ENCODE results near the gene MFSD1.

MFSD1 gene

GRCh38 chr3:158863247-158863646 lies 61.4 kb downstream of the MFSD1 start:
- POLR2A ChIA-PET: no interaction called here
- DNase-seq (ENCODE audit: extremely low spot score): no peak
- CTCF ChIA-PET: no interaction called here
- no peak for TF ChIP-seq FOXK2 (IDR thresholded peaks at IDR 0.05)
- TF ChIP-seq ARNT (IDR thresholded peaks at IDR 0.05): no peak
- no peak for TF ChIP-seq ELF4 (IDR thresholded peaks at IDR 0.05)
- no peak for TF ChIP-seq SP1 (IDR thresholded peaks at IDR 0.05)
- TF ChIP-seq PKNOX1 (IDR thresholded peaks at IDR 0.05): no peak
- no peak for TF ChIP-seq BHLHE40 (IDR thresholded peaks at IDR 0.05; ENCODE audit: borderline replicate concordance)
- no peak for TF ChIP-seq CTBP1 (IDR thresholded peaks at IDR 0.05; ENCODE audit: borderline replicate concordance)
- TF ChIP-seq FOXM1 (IDR thresholded peaks at IDR 0.05; ENCODE audit: borderline replicate concordance): no peak
- no peak for TF ChIP-seq FOXA1 (IDR thresholded peaks at IDR 0.05)
- TF ChIP-seq L3MBTL2 (conservative IDR thresholded peaks at IDR 0.05): no peak
- no peak for TF ChIP-seq TARDBP (IDR thresholded peaks at IDR 0.05)
- TF ChIP-seq NFRKB (IDR thresholded peaks at IDR 0.05): no peak
- no peak for TF ChIP-seq ZNF384 (IDR thresholded peaks at IDR 0.05)
- TF ChIP-seq HDGF (IDR thresholded peaks at IDR 0.05; ENCODE audit: borderline replicate concordance): no peak
- no peak for TF ChIP-seq LEF1 (IDR thresholded peaks at IDR 0.05; ENCODE audit: borderline replicate concordance)
- TF ChIP-seq SUZ12 (IDR thresholded peaks at IDR 0.05): no peak

- POLR2A ChIA-PET: no interaction called here
- CTCF ChIA-PET: no interaction called here
- DNase-seq (ENCODE audit: extremely low spot score): no peak
- no peak for TF ChIP-seq CTBP1 (IDR thresholded peaks at IDR 0.05; ENCODE audit: borderline replicate concordance)
- no peak for TF ChIP-seq SP1 (IDR thresholded peaks at IDR 0.05)
- no peak for TF ChIP-seq FOXA1 (IDR thresholded peaks at IDR 0.05)
- TF ChIP-seq NFRKB (IDR thresholded peaks at IDR 0.05): no peak
- TF ChIP-seq LEF1 (IDR thresholded peaks at IDR 0.05; ENCODE audit: borderline replicate concordance): no peak
- no peak for TF ChIP-seq FOXM1 (IDR thresholded peaks at IDR 0.05; ENCODE audit: borderline replicate concordance)
- no peak for TF ChIP-seq ELF4 (IDR thresholded peaks at IDR 0.05)
- no peak for TF ChIP-seq BHLHE40 (IDR thresholded peaks at IDR 0.05; ENCODE audit: borderline replicate concordance)
- no peak for TF ChIP-seq TARDBP (IDR thresholded peaks at IDR 0.05)
- TF ChIP-seq PKNOX1 (IDR thresholded peaks at IDR 0.05): no peak
- TF ChIP-seq FOXK2 (IDR thresholded peaks at IDR 0.05): no peak
- TF ChIP-seq HDGF (IDR thresholded peaks at IDR 0.05; ENCODE audit: borderline replicate concordance): no peak
These were observed 62.6 kb downstream of the MFSD1 start for GRCh38 chr3:158864492-158864891.

GRCh38 chr3:158875700-158876099 lies 73.8 kb downstream of the MFSD1 start:
- ChIA-PET POLR2A (no interaction called here), CTCF (no interaction called here)
- no peak for DNase-seq (ENCODE audit: extremely low spot score)
- TF ChIP-seq CTBP1 (IDR thresholded peaks at IDR 0.05; ENCODE audit: borderline replicate concordance): no peak
- no peak for TF ChIP-seq ARNT (IDR thresholded peaks at IDR 0.05)

All from HEK293T (cell line).